Natural killer cell (primary cell): ENCODE results near the gene MRPL24. TPM values are rescaled to one million over a fixed set of nuclear protein-coding genes. Genes with fewer than 3 reads are reported as not detected.

Source experiments
- ATAC-seq, 3 donors: fragments of 150-1000 bp in 2 of 3; fragments of 200-7000 bp in 1 of 3; cut with Tn5 transposase; 1 replicate in 1 of 3; 2 replicates in 2 of 3; pipeline ENCODE4 v1.10.0; 2021; ENCODE audit warnings: mild to moderate bottlenecking in 2 of 3, moderate library complexity in 2 of 3
- DNase-seq, 2 donors: peaks; one replicate each; pipeline versions ENCODE4 v3.0.0 to v3.0.0-alpha.2; 2013 to 2021; ENCODE audit warnings: mixed read lengths in 1 of 2
- H3K27ac ChIP-seq: one replicate; pipeline ENCODE4 v1.5.1; 2013; ENCODE audit warnings: mild to moderate bottlenecking, low read length
- H3K27me3 ChIP-seq: one replicate; pipeline ENCODE4 v1.6.1; 2013; ENCODE audit warnings: low read length; ENCODE audit not compliant: control insufficient read depth, insufficient read depth
- H3K36me3 ChIP-seq: one replicate; pipeline ENCODE4 v1.6.1; 2013; ENCODE audit warnings: low read length; ENCODE audit not compliant: control insufficient read depth, insufficient read depth
- H3K4me1 ChIP-seq: one replicate; pipeline ENCODE4 v1.6.1; 2013; ENCODE audit warnings: low read length; ENCODE audit not compliant: control insufficient read depth, insufficient read depth
- H3K4me3 ChIP-seq: one replicate; pipeline ENCODE4 v1.5.1; 2013; ENCODE audit warnings: low read length
- H3K9me3 ChIP-seq: one replicate; pipeline ENCODE4 v1.6.1; 2013; ENCODE audit warnings: low read length; ENCODE audit not compliant: control insufficient read depth, insufficient read depth
- H3K27ac Mint-ChIP-seq, 2 donors: one replicate each; pipeline ENCODE4 v1.8.0; 2022; ENCODE audit warnings: mild to moderate bottlenecking in 2 of 2, mixed read lengths in 2 of 2, moderate library complexity in 1 of 2
- H3K27me3 Mint-ChIP-seq, 2 donors: one replicate each; pipeline ENCODE4 v1.8.0; 2022; ENCODE audit warnings: low read depth in 2 of 2, mixed read lengths in 2 of 2
- H3K36me3 Mint-ChIP-seq: one replicate; pipeline ENCODE4 v1.8.0; 2022; ENCODE audit warnings: mixed read lengths
- H3K4me1 Mint-ChIP-seq, 2 donors: one replicate each; pipeline ENCODE4 v1.8.0; 2022; ENCODE audit warnings: mixed read lengths in 2 of 2
- H3K4me3 Mint-ChIP-seq: one replicate; pipeline ENCODE4 v1.8.0; 2022; ENCODE audit warnings: mild to moderate bottlenecking, moderate library complexity, mixed read lengths
- H3K9me3 Mint-ChIP-seq, 2 donors: one replicate each; pipeline ENCODE4 v1.8.0; 2022; ENCODE audit warnings: mixed read lengths in 2 of 2
- CTCF ChIP-seq: fragments of 200-600 bp; IDR thresholded peaks from one replicate; pipeline ENCODE4 v1.8.0; 2022; ENCODE audit warnings: antibody characterized with exemption
- WGBS: methylation state at CpG from one replicate; pipeline ENCODE4 v1.1.7; 2013; ENCODE audit warnings: missing lambda C conversion rate; ENCODE audit not compliant: insufficient coverage; 5-methylcytosine and 5-hydroxymethylcytosine counted together
- intact Hi-C: fragments of 100-400 bp; cut with micrococcal nuclease; formaldehyde crosslinking; loops from one replicate; pipeline ENCODE4 v1.14.2; 2022
- total RNA-seq, 4 donors: library from RNA; stranded (reverse); fragments of 120-200 nt in 1 of 4; gene quantifications; one replicate each; pipeline versions ENCODE4 v1.2.3 to v1.2.4, GENCODE V29; 2013 to 2022

Gene MRPL24
- total RNA-seq, 3 donors from 2014 or later (not counting 1 experiment from before 2014, with no cell fraction given): 15.9 to 19.7 (median 18.7) TPM

GRCh38 chr1:156772728-156773497, 32.0 kb upstream of the MRPL24 start:
- no peak for DNase-seq
- 86% methylated on average over 9 of the region's 9 CpGs for WGBS
- Mint-ChIP-seq H3K27me3 (no peaks in the 10 kb centered on the region), H3K4me3 (no peak overlapping the region), H3K27ac (no peak overlapping the region), H3K36me3 (peaks cover 6% of the 10 kb centered on the region), H3K4me1 (peaks cover 60 to 70% of the 10 kb centered on the region in 2 donors), H3K9me3 (no peaks in the 10 kb centered on the region)
- H3K4me1 ChIP-seq: peaks cover 19% of the 10 kb centered on the region
- no peaks in the 10 kb centered on the region for H3K27me3 ChIP-seq
- no peak overlapping the region for H3K27ac ChIP-seq
- no peaks in the 10 kb centered on the region for H3K9me3 ChIP-seq
- TF ChIP-seq CTCF: no peak
- H3K36me3 ChIP-seq: peaks cover 20% of the 10 kb centered on the region
- H3K4me3 ChIP-seq: no peak overlapping the region
- ATAC-seq: no peak
- intact Hi-C loops: no loop called here

DNA sequence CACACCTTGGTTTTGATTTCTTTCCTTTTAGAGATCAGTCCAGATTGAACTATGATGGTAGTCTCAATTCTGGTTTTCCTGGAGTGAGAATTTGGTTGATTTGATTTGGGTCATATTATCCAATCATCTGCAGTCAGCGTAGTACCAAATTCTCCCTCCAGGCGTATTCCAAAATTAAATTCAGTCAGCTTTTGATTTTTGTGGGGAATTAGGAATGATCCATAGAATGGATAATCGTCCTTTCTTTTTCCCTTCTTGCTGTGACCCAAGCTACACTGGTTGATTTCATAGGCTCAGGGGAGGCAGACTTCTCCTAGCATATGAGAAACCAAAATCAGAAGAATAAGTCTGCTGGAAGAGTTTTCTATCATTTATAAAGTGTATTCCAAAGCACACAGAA, 31.3 kb upstream of the MRPL24 start:
- H3K36me3 Mint-ChIP-seq: peaks cover 6% of the 10 kb centered on the region
- Histone ChIP-seq H3K4me1 (peaks cover 22% of the 10 kb centered on the region), H3K27me3 (no peaks in the 10 kb centered on the region), H3K4me3 (no peak overlapping the region), H3K9me3 (no peaks in the 10 kb centered on the region), H3K27ac (no peak overlapping the region), H3K36me3 (peaks cover 20% of the 10 kb centered on the region)
- H3K27ac Mint-ChIP-seq: peak overlapping the region in 1 of 2 donors; percentile 21
- no peaks in the 10 kb centered on the region for H3K27me3 Mint-ChIP-seq
- H3K9me3 Mint-ChIP-seq: no peaks in the 10 kb centered on the region
- peaks cover 54 to 64% of the 10 kb centered on the region in 2 donors for H3K4me1 Mint-ChIP-seq
- no peak overlapping the region for H3K4me3 Mint-ChIP-seq
- TF ChIP-seq CTCF: no peak
- no peak for DNase-seq
- intact Hi-C loops: no loop called here
- 90% methylated on average over 1 of the region's 3 CpGs for WGBS
- ATAC-seq: no peak

DNA sequence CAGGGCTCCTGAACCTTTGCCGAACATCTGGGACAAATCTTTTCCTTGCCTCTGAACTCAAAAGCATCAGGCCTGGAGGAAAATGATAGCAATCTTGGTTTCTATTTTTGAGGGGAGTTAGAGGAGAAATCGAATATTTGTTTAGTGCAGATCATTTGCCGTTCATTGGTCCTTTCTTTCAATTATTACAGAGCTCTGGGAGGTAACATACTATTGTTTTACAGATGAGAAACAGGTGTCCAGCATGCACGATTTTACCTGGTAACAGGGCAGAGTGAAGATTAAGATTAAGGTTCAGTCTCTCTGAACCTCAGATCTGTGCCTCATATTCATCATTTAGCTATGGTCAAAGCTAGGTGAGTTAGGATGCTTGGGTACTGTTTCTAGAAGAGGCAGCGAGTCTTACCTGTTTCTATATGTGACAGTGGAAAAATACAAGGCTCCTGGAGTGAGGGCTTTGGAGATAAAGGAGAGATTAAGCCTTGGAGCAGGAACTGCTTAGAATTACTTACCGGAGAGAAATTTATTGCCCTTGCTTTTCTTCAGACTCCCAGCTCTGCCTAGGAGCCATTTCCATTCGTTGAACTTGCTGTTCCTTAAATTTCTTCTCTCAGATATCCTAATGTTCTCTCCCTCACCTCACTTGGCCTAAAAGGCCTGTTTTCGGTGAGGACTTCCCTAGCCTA, 27.9 kb upstream of the MRPL24 start:
- H3K27ac Mint-ChIP-seq: no peak overlapping the region
- intact Hi-C loops: no loop called here
- no peak for DNase-seq
- no peaks in the 10 kb centered on the region for H3K27me3 Mint-ChIP-seq
- no peak for ATAC-seq
- H3K4me3 Mint-ChIP-seq: no peak overlapping the region
- Histone ChIP-seq H3K27me3 (no peaks in the 10 kb centered on the region), H3K27ac (peak overlapping the region; percentile 98), H3K9me3 (no peaks in the 10 kb centered on the region), H3K36me3 (peaks cover 19% of the 10 kb centered on the region), H3K4me3 (peak overlapping the region; percentile 86), H3K4me1 (peaks cover 33% of the 10 kb centered on the region)
- H3K4me1 Mint-ChIP-seq: peaks cover 47 to 53% of the 10 kb centered on the region in 2 donors
- no peaks in the 10 kb centered on the region for H3K9me3 Mint-ChIP-seq
- peaks cover 6% of the 10 kb centered on the region for H3K36me3 Mint-ChIP-seq
- 41% methylated on average over 6 of the region's 8 CpGs for WGBS
- TF ChIP-seq CTCF: no peak
